ENCODE measurements around the gene SRP9. TPM values are rescaled to one million over a fixed set of nuclear protein-coding genes. Genes with fewer than 3 reads are reported as not detected.
A peak's percentile ranks its signal among the peaks of the same experiment; 100 is the strongest.
"Not testable (repeated sequence)": the region's sequence is repeated elsewhere in the genome, so short reads cannot be mapped to it uniquely, and the experiment has no call there.

The SRP9 gene
- total RNA-seq, 4 donors from 2014 or later: 196 to 297 (median 260) TPM

- TF ChIP-seq, protein P1, sequence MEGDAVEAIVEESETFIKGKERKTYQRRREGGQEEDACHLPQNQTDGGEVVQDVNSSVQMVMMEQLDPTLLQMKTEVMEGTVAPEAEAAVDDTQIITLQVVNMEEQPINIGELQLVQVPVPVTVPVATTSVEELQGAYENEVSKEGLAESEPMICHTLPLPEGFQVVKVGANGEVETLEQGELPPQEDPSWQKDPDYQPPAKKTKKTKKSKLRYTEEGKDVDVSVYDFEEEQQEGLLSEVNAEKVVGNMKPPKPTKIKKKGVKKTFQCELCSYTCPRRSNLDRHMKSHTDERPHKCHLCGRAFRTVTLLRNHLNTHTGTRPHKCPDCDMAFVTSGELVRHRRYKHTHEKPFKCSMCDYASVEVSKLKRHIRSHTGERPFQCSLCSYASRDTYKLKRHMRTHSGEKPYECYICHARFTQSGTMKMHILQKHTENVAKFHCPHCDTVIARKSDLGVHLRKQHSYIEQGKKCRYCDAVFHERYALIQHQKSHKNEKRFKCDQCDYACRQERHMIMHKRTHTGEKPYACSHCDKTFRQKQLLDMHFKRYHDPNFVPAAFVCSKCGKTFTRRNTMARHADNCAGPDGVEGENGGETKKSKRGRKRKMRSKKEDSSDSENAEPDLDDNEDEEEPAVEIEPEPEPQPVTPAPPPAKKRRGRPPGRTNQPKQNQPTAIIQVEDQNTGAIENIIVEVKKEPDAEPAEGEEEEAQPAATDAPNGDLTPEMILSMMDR (IDR thresholded peaks at IDR 0.05): no peak
- TF ChIP-seq POLR2A (IDR thresholded peaks at IDR 0.05): no peak
- Histone ChIP-seq H3K27ac (peak overlapping the region in 1 of 3 donors; percentile 17), H3K36me3 (no peaks in the 10 kb centered on the region), H3K9me3 (no peaks in the 10 kb centered on the region), H3K27me3 (no peaks in the 10 kb centered on the region), H3K4me3 (replicated peaks in 1 of 3) (no peak overlapping the region), H3K4me1 (peaks cover 7 to 30% of the 10 kb centered on the region in 2 donors)
- WGBS, 2 donors: 54 to 64% methylated on average over 10 of the region's 10 CpGs
- DNase-seq: no peak
- intact Hi-C loops (cut with DNase I): no loop called here
These were observed 22.5 kb upstream of the SRP9 start for GRCh38 chr1:225754940-225755641.

DNA sequence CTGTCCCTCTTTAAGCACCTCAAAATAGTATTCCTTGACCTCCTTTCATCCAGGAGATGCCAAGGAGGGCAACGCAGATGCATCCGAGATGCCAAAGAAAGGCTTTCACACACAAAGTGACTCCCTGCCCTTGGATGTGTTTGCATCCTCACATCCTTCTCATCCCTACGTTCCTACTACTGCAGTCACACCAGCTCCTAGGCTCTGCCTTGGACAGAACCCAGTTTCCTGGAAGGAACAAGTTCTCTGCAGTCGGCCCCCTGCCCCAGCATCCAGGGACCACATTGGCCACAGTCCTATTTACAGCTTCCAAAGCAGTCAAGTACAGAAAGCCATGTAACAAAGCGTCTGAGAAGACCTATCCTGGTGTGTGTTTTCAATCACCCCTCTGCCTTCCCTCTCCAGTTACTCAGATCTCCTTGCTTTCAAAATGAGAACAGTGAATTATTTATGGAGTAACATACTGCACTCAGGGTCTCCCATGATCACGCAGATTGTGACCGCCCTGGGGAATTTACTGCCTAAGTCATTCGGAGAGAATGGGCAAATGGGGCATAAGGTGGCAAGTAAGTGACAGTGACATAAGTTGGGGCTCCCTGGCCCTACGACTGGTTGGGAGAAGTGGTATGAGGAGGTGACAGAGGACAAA is 21.8 kb upstream of the SRP9 start:
- H3K36me3 ChIP-seq: no peaks in the 10 kb centered on the region
- H3K9me3 ChIP-seq: no peaks in the 10 kb centered on the region
- no peak for DNase-seq
- H3K4me1 ChIP-seq: peaks cover 7 to 30% of the 10 kb centered on the region in 2 donors
- TF ChIP-seq POLR2A (IDR thresholded peaks at IDR 0.05): no peak
- TF ChIP-seq, protein P1 (IDR thresholded peaks at IDR 0.05): no peak
- intact Hi-C loops (cut with DNase I): no loop called here
- no peak overlapping the region for H3K4me3 ChIP-seq (replicated peaks in 1 of 3)
- H3K27ac ChIP-seq: peak overlapping the region in 2 of 3 donors; percentile 17 to 20
- H3K27me3 ChIP-seq: no peaks in the 10 kb centered on the region
- 65 to 74% methylated on average over 9 of the region's 9 CpGs for WGBS, 2 donors

GRCh38 chr1:225757927-225758656 is 19.5 kb upstream of the SRP9 start:
- Histone ChIP-seq H3K36me3 (no peaks in the 10 kb centered on the region), H3K27ac (peak overlapping the region in 2 of 3 donors; percentile 27 to 43), H3K9me3 (no peaks in the 10 kb centered on the region), H3K27me3 (no peaks in the 10 kb centered on the region), H3K4me3 (replicated peaks in 1 of 3) (no peak overlapping the region), H3K4me1 (peaks cover 7 to 27% of the 10 kb centered on the region in 2 donors)
- intact Hi-C loops (cut with DNase I): no loop called here
- TF ChIP-seq, protein P1 (IDR thresholded peaks at IDR 0.05): no peak
- no peak for TF ChIP-seq POLR2A (IDR thresholded peaks at IDR 0.05)
- DNase-seq: peak; percentile 22 to 49
- 69 to 75% methylated on average over 10 of the region's 10 CpGs for WGBS, 2 donors

DNA sequence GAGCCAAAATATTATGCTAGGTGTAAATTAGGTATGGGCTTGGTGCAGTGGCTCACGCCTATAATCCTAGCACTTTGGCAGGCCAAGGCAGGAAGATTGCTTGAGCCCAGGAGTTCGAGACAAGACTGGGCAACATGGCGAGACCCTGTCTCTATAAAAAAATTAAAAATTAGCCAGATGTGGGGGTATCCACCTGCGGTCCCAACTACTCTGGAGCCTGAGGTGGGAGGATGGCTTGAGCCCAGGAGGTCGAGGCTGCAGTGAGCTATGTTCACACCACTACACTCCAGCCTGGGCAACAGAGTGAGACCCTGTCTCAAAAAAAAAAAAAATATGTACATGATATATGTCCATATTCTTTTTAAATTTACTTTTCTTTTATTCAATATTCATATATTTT is 17.7 kb upstream of the SRP9 start:
- H3K9me3 ChIP-seq; H3K27ac ChIP-seq; H3K4me3 ChIP-seq (replicated peaks in 1 of 3); DNase-seq; H3K36me3 ChIP-seq; H3K27me3 ChIP-seq; intact Hi-C loops (cut with DNase I): not testable (repeated sequence)
- WGBS, 2 donors: 95 to 97% methylated on average over 5 of the region's 5 CpGs
- peaks cover 16 to 39% of the 10 kb centered on the region in 2 donors for H3K4me1 ChIP-seq

DNA sequence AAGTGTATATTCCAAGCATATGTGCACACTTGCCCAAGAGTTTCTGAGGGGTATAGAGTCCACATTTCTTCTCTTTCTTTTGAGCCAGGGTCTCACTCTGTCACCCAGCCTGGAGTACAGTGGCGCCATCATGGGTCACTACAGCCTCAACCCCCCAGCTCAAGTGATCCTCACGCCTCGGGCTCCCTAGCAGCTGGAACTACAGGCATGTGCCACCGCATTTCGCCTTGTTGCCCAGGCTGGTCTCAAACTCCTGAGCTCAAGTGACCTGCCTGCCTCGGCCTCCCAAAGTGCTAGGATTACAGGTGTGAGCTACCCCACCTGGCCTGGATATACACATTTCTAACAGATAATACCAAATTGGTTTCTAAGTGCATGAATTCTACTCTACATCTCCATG is 17.1 kb upstream of the SRP9 start:
- intact Hi-C loops (cut with DNase I): no loop called here
- H3K4me3 ChIP-seq (replicated peaks in 1 of 3): no peak overlapping the region
- DNase-seq: no peak
- no peaks in the 10 kb centered on the region for H3K9me3 ChIP-seq
- 98 to 99% methylated on average over 6 of the region's 6 CpGs for WGBS, 2 donors
- H3K4me1 ChIP-seq: peaks cover 16 to 33% of the 10 kb centered on the region in 2 donors
- no peaks in the 10 kb centered on the region for H3K27me3 ChIP-seq
- no peaks in the 10 kb centered on the region for H3K36me3 ChIP-seq
- no peak overlapping the region for H3K27ac ChIP-seq
- TF ChIP-seq POLR2A (IDR thresholded peaks at IDR 0.05): no peak
- TF ChIP-seq, protein P1 (IDR thresholded peaks at IDR 0.05): no peak

DNA sequence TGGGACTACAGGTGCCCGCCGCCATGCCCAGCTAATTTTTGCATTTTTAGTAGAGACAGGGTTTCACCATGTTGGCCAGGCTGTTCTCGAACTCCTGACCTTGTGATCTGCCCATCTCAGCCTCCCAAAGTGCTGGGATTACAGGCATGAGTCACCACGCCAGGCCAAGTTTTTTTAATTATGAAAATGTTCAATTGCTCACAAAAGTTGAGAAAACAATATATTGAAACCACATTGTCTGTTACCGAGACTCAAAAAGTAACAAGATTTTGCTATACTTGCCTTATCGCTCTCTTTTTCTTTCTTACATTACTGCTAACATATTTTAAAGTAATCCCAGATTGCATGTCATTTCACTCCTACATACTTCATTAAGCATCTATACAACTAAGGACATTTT is 16.2 kb upstream of the SRP9 start:
- H3K27ac ChIP-seq; DNase-seq; H3K27me3 ChIP-seq; H3K9me3 ChIP-seq; H3K36me3 ChIP-seq; intact Hi-C loops (cut with DNase I); H3K4me3 ChIP-seq (replicated peaks in 1 of 3): not testable (repeated sequence)
- peaks cover 20 to 29% of the 10 kb centered on the region in 2 donors for H3K4me1 ChIP-seq
- 85 to 93% methylated on average over 6 of the region's 6 CpGs for WGBS, 2 donors
